GM12864 (cell line): ENCODE data around the gene PXN.

Experiments used
- DNase-seq: peaks from one replicate; pipeline ENCODE4 v3.0.0-alpha.2; 2011; ENCODE audit warnings: low read depth
- H3K4me3 ChIP-seq: 2 replicates; pipeline ENCODE4 v1.5.1; 2011; ENCODE audit warnings: mild to moderate bottlenecking, low read depth, low read length, control low read depth
- CTCF ChIP-seq: IDR thresholded peaks from 2 replicates; pipeline ENCODE4 v1.5.1; 2011; ENCODE audit warnings: low read depth, mild to moderate bottlenecking, moderate library complexity, low read length, control low read depth, inconsistent platforms; ENCODE audit errors: missing control alignments

PXN gene

GRCh38 chr12:120172053-120172452 lies 93.5 kb downstream of the PXN start:
- no peak for DNase-seq
- no peak overlapping the region for H3K4me3 ChIP-seq
- no peak for TF ChIP-seq CTCF

DNA sequence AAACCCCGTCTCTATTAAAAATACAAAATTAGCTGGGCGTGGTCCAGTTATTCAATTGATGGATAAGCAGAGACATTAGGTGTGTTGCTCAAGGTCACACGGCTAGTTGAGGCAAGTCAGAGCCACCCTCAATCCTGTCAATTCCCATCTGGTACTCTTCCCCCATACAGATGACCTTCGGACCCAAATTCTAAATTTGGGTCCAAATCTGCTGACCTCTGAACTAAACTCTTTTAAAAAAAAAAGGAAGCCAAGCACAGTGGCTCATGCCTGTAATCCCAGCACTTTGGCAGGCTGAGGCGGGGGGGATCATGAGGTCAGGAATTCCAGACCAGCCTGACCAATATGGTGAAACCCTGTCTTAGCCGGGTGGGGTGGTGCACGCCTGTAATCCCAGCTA lies 94.9 kb downstream of the PXN start:
- no peak for DNase-seq
- no peak for TF ChIP-seq CTCF
- H3K4me3 ChIP-seq, result no peak overlapping the region

DNA sequence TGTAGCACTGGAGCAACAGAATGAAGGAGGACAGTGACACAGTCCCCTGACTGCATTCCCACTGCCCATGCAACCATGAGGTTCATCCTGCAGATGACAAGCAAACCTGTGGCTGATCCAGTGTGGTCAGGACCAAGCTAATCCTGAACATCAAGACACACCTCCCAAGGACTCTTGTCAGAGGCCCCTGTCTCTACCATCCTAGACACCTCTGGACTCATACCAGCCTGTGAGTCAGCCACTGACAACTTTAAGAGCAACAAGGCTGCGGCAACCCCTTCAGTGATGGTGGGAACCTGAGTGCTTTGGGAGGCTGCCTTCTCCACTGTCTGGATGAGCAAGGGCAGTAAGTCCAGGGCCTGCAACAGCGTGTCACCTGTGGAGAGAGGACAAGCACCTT lies 95.6 kb downstream of the PXN start:
- no peak for TF ChIP-seq CTCF
- H3K4me3 ChIP-seq, result no peak overlapping the region
- DNase-seq, result no peak

GRCh38 chr12:120168337-120168736 lies 97.2 kb downstream of the PXN start:
- no peak overlapping the region for H3K4me3 ChIP-seq
- TF ChIP-seq CTCF, result no peak
- no peak for DNase-seq

- H3K4me3 ChIP-seq, result no peak overlapping the region
- no peak for DNase-seq
- no peak for TF ChIP-seq CTCF
Observed at GRCh38 chr12:120167529-120168095, 97.9 kb downstream of the PXN start.

- H3K4me3 ChIP-seq, result no peak overlapping the region
- no peak for DNase-seq
- no peak for TF ChIP-seq CTCF
Observed at GRCh38 chr12:120164293-120164692, 101.2 kb downstream of the PXN start.

DNA sequence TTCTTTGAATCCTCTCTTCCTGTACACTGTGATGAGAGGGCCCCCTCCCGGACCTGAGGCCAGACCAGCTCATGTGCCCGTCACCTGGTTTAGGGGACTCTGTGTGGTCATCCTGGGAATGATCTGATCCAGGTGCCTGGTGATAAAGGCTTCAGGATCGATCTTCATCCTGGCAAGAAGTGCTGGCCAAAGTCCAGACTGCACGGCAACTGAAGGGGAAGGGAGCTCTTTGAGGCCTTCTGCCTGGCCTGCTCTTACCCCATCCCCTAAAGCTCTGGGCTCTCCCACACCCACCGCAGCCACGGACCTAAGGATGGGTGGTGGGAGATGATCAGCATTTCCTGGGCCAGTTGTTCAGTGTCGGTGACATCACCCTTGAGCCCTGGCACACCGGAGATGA lies 102.8 kb downstream of the PXN start:
- H3K4me3 ChIP-seq, result no peak overlapping the region
- no peak for DNase-seq
- no peak for TF ChIP-seq CTCF
